Measurements from ENCODE around the gene GAS2L3.

Gene GAS2L3

DNA sequence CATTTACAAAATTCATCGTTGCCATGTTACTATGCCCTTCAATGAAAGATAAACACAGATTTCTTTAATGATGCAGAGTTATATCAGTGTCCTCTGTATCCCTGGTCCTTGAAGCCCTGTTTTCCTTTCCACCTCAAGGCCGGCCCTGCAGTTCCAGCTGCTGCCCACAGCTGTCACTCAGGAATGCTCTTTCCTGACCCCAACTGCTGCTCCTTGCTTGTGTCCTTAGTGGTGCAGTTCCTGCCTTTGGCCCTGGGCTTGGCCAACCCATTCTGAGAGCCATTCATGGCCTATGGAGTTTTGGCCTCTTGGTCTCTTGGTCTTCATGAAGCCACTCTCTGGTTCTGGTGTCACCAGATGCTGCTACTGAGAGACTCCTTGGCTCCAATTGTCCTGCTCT lies 93.1 kb downstream of the GAS2L3 start:
- Mint-ChIP-seq H3K4me3 (no peak overlapping the region), H3K27ac (no peak overlapping the region), H3K4me1 (no peaks in the 10 kb centered on the region), H3K9me3 (no peaks in the 10 kb centered on the region), H3K36me3 (ENCODE audit: low read depth) (no peaks in the 10 kb centered on the region), H3K27me3 (peaks cover 2% of the 10 kb centered on the region)
- DNase-seq, result no peak
- no peak for ATAC-seq

DNA sequence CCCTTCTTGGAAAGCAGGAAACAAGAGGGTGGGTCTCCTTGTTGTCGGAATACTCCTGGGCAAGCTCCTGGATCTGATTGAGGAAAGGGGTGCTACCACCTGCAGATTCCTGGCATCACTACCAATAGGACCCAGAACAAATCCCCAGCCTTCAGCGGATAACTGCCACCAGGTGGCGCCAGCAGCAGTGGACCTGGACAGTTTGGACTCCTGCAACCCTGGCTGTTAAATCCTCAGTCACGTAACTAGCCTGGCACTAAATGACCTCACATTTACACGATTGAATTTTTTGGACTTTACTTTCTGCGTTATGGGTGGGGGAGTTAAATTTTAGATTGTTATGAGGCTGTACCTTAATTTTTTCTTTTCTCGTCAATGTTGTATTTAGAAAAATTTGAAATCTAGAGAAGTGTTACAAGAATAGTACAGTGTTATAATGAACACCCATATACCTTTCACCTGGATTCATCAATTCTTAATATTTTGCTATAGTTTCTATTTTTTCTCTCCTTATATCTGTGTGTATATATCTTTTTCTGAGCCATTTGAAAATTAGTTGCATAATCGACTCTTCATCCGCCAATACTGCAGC lies 95.6 kb downstream of the GAS2L3 start:
- no peaks in the 10 kb centered on the region for H3K9me3 Mint-ChIP-seq
- ATAC-seq (peak; percentile 66), DNase-seq (peak; percentile 64)
- no peak overlapping the region for H3K27ac Mint-ChIP-seq
- H3K27me3 Mint-ChIP-seq, result peaks cover 2% of the 10 kb centered on the region
- no peaks in the 10 kb centered on the region for H3K4me1 Mint-ChIP-seq
- no peaks in the 10 kb centered on the region for H3K36me3 Mint-ChIP-seq (ENCODE audit: low read depth)
- H3K4me3 Mint-ChIP-seq, result no peak overlapping the region

DNA sequence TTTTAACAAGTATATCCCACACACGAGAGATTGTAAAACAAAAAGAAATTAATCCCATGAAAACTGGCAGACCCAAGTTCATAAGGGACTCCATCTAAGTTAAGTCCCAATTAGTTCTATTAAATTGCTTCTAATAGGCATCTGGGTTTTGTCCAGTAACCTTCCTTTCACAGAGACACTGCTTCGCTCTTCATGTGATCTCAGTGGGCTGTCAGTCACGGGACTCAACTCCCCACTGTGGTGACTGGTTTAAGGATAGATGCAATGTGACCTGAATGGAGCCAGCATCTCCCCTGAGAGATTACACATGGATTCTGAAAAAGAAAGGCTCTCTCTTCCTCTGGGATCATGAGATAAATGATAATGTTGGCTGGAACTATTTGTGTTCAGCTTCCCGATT lies 96.4 kb downstream of the GAS2L3 start:
- no peak overlapping the region for H3K4me3 Mint-ChIP-seq
- H3K27ac Mint-ChIP-seq, result no peak overlapping the region
- H3K36me3 Mint-ChIP-seq (ENCODE audit: low read depth), result no peaks in the 10 kb centered on the region
- no peaks in the 10 kb centered on the region for H3K9me3 Mint-ChIP-seq
- no peaks in the 10 kb centered on the region for H3K4me1 Mint-ChIP-seq
- DNase-seq (no peak), ATAC-seq (no peak)
- peaks cover 2% of the 10 kb centered on the region for H3K27me3 Mint-ChIP-seq

DNA sequence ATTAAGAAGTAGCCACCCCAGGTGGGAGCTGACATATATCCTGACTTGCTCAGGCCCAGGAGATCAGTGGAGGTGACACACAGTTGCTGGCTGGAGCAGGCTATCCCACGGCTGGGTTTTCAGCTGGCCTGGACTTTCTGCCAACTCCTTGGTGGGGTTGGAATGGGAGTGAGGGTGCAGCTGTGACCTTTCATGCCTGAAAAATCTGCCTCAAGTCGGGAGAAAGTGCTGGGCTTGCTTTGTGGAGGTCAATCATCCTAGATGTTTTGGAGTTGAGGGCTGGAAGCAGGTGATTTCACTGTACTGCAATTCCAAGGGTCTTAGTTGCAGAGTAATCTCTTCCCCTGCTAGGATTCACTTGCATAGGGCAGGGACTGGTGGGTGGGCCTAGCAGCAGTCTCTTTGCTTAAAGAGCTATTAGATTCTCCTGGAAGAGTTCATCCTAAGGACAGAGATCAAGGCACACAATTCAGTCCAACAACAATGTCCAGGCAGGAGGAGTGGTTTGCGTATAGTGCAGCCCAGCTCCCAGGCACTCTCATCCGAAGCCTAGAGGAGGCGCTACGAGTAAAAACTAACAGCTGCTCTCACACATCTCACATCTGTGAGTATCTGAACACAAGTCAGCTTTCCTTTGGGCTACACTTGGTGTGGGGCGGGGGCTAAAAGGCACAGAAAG lies 98.1 kb downstream of the GAS2L3 start:
- Mint-ChIP-seq H3K4me3 (no peak overlapping the region), H3K9me3 (no peaks in the 10 kb centered on the region), H3K36me3 (ENCODE audit: low read depth) (no peaks in the 10 kb centered on the region), H3K27ac (no peak overlapping the region), H3K4me1 (no peaks in the 10 kb centered on the region), H3K27me3 (peaks cover 2% of the 10 kb centered on the region)
- ATAC-seq (no peak), DNase-seq (no peak)

DNA sequence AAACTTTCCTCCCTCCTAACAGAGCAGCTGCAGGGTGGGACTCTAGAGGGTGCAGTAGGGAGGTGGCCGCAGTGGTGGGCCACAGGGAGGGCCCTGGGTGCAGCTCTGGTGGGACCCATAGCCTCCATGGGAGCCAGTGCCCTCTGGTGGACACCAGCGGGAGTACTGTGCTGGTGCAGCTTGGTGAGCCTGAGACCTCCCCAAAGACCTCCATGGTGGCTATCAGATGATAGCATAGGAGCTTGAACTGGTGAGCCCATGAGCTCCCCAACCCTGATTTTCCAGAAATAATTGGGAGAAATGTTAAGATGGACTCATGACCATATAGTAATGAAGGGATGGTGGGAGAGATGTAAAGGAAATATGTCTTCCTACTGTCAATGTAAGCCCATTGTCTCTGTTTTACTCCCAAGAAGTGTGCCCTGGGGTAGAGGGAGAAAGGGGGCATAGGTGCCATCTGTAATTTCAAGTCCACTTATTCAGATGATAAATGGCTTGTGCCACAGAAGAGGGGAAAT lies 98.7 kb downstream of the GAS2L3 start:
- no peak overlapping the region for H3K4me3 Mint-ChIP-seq
- no peaks in the 10 kb centered on the region for H3K4me1 Mint-ChIP-seq
- peak; percentile 55 for DNase-seq
- H3K27me3 Mint-ChIP-seq, result peaks cover 2% of the 10 kb centered on the region
- H3K9me3 Mint-ChIP-seq, result no peaks in the 10 kb centered on the region
- no peak overlapping the region for H3K27ac Mint-ChIP-seq
- peak; percentile 59 for ATAC-seq
- no peaks in the 10 kb centered on the region for H3K36me3 Mint-ChIP-seq (ENCODE audit: low read depth)

DNA sequence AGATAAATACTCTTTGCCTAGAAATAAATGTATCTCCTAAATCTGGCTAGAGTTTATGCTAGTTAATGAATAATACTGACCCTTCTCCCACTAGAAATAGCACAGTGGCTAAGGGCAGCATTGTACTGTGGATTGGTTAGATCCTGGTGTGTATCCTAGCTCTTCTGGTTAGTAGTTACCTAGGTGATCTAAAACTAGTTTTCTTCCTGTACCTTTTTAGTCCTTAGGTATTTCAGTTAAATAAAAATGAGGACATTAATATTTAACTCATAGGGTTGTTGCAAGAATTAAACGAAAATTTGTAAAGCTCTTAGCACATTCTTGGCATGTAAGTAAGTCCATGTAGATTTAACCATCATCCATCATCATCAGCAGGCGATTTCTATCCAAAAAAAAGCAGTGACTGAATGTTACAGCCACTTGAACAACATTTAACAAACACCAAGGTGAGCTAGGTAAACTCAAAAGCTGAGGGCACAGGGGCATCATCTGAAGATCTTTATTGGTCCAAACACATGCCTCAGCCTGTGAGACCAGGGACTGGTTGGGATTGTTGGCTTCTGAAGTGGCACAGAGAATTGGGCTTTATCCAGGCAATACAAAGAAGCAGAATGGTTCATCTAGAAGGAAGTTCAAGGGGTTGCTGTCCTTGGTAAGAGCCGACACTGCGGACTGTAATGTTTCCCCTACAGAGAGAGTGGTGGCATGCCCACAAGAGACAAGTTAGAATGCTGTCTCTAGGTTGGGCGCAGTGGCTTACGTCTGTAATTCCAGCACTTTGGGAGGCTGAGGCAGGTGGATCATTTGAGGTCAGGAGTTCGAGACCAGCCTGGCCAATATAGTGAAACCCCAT lies 100.8 kb downstream of the GAS2L3 start:
- Mint-ChIP-seq H3K36me3 (ENCODE audit: low read depth) (no peaks in the 10 kb centered on the region), H3K27me3 (no peaks in the 10 kb centered on the region), H3K4me3 (no peak overlapping the region), H3K9me3 (no peaks in the 10 kb centered on the region), H3K4me1 (no peaks in the 10 kb centered on the region), H3K27ac (no peak overlapping the region)
- no peak for DNase-seq
- no peak for ATAC-seq
